ENCODE measurements around the gene E2F1.

Gene E2F1

GRCh38 chr20:33687370-33687915, 1.3 kb upstream of the E2F1 start:
- no peak for ATAC-seq
- no peak for TF ChIP-seq ESRRG (CRISPR knock-in tag; IDR thresholded peaks at IDR 0.05)
- TF ChIP-seq ZFP3 (CRISPR knock-in tag; IDR thresholded peaks at IDR 0.05): no peak
- TF ChIP-seq BACH2 (CRISPR knock-in tag; IDR thresholded peaks at IDR 0.05; ENCODE audit: borderline replicate concordance): no peak
- no peak for TF ChIP-seq ZNF565 (CRISPR knock-in tag; conservative IDR thresholded peaks at IDR 0.05; ENCODE audit: low read depth)
- TF ChIP-seq TSHZ2 (CRISPR knock-in tag; IDR thresholded peaks at IDR 0.05): no peak
- no peak for TF ChIP-seq SNAI2 (CRISPR knock-in tag; IDR thresholded peaks at IDR 0.05)

- no peak for ATAC-seq
- TF ChIP-seq TOX (CRISPR knock-in tag; IDR thresholded peaks at IDR 0.05; ENCODE audit: borderline replicate concordance) (no peak), ARNTL (CRISPR knock-in tag; IDR thresholded peaks at IDR 0.05; ENCODE audit: borderline replicate concordance, low read depth) (no peak), ZNF565 (CRISPR knock-in tag; conservative IDR thresholded peaks at IDR 0.05; ENCODE audit: low read depth) (no peak), BACH2 (CRISPR knock-in tag; IDR thresholded peaks at IDR 0.05; ENCODE audit: borderline replicate concordance) (no peak), CSRNP3 (CRISPR knock-in tag; IDR thresholded peaks at IDR 0.05) (no peak), SNAI2 (CRISPR knock-in tag; IDR thresholded peaks at IDR 0.05) (no peak), ZFP3 (CRISPR knock-in tag; IDR thresholded peaks at IDR 0.05) (no peak), TCF4 (CRISPR knock-in tag; IDR thresholded peaks at IDR 0.05; ENCODE audit: borderline replicate concordance) (no peak), GLIS3 (CRISPR knock-in tag; IDR thresholded peaks at IDR 0.05) (no peak), OSR1 (CRISPR knock-in tag; IDR thresholded peaks at IDR 0.05) (no peak), CSDC2 (CRISPR knock-in tag; IDR thresholded peaks at IDR 0.05) (no peak), POU6F1 (CRISPR knock-in tag; IDR thresholded peaks at IDR 0.05; ENCODE audit: borderline replicate concordance, low read depth) (no peak), ZNF70 (CRISPR knock-in tag; IDR thresholded peaks at IDR 0.05) (no peak)
These were observed 790 bp upstream of the E2F1 start for GRCh38 chr20:33686984-33687366.

- no peak for TF ChIP-seq ISL1 (CRISPR knock-in tag; IDR thresholded peaks at IDR 0.05)
- ATAC-seq: peak; percentile 10
These were observed 671 bp downstream of the E2F1 start for GRCh38 chr20:33685328-33686099.

- no peak for ATAC-seq
- no peak for TF ChIP-seq GLIS3 (CRISPR knock-in tag; IDR thresholded peaks at IDR 0.05)
- TF ChIP-seq ZNF565 (CRISPR knock-in tag; conservative IDR thresholded peaks at IDR 0.05; ENCODE audit: low read depth): no peak
- TF ChIP-seq OSR1 (CRISPR knock-in tag; IDR thresholded peaks at IDR 0.05): no peak
- TF ChIP-seq ZC3H10 (CRISPR knock-in tag; IDR thresholded peaks at IDR 0.05): no peak
- TF ChIP-seq TSHZ2 (CRISPR knock-in tag; IDR thresholded peaks at IDR 0.05): no peak
- TF ChIP-seq POU6F1 (CRISPR knock-in tag; IDR thresholded peaks at IDR 0.05; ENCODE audit: borderline replicate concordance, low read depth): no peak
- TF ChIP-seq ISL1 (CRISPR knock-in tag; IDR thresholded peaks at IDR 0.05): no peak
- no peak for TF ChIP-seq CSRNP3 (CRISPR knock-in tag; IDR thresholded peaks at IDR 0.05)
- TF ChIP-seq TCF4 (CRISPR knock-in tag; IDR thresholded peaks at IDR 0.05; ENCODE audit: borderline replicate concordance): no peak
- no peak for TF ChIP-seq ARNTL (CRISPR knock-in tag; IDR thresholded peaks at IDR 0.05; ENCODE audit: borderline replicate concordance, low read depth)
- no peak for TF ChIP-seq PPARA (CRISPR knock-in tag; IDR thresholded peaks at IDR 0.05; ENCODE audit: borderline replicate concordance)
- no peak for TF ChIP-seq ZNF8 (CRISPR knock-in tag; IDR thresholded peaks at IDR 0.05)
- no peak for TF ChIP-seq ESRRG (CRISPR knock-in tag; IDR thresholded peaks at IDR 0.05)
These were observed 1.5 kb downstream of the E2F1 start for GRCh38 chr20:33684533-33685327.

All from SK-N-SH treated with all-trans-retinoic acid at 6 μM for 48 hours (cell line).